HepG2 (cell line): ENCODE measurements around the gene VEZF1. TPM values are rescaled to one million over a fixed set of nuclear protein-coding genes. Genes with fewer than 3 reads are reported as not detected.

Experiments
- HNRNPK ChIP-seq: fragments of 200-400 bp; formaldehyde crosslinking; IDR thresholded peaks from 2 replicates; pipeline ENCODE4 v1.6.1; 2018; ENCODE audit warnings: low read length, low read depth, moderate library complexity, mild to moderate bottlenecking; ENCODE audit not compliant: poor library complexity, severe bottlenecking
- KLF11 ChIP-seq: IDR thresholded peaks from 2 replicates; pipeline ENCODE4 v1.6.1; 2016; ENCODE audit warnings: missing compliant biosample characterization
- PBX2 ChIP-seq: IDR thresholded peaks from 2 replicates; pipeline ENCODE4 v1.6.1; 2016; ENCODE audit warnings: control low read depth
- PRDM15 ChIP-seq: sonication (generic); formaldehyde crosslinking; IDR thresholded peaks from 2 replicates; pipeline ENCODE4 v1.4.0; 2020; ENCODE audit warnings: missing genetic modification reagents
- REXO4 ChIP-seq: sonication (generic); formaldehyde crosslinking; IDR thresholded peaks from 2 replicates; pipeline ENCODE4 v1.8.0; 2022; ENCODE audit warnings: missing genetic modification reagents, mild to moderate bottlenecking, borderline replicate concordance
- TRIM22 ChIP-seq: fragments of 450-650 bp; IDR thresholded peaks from 2 replicates; pipeline ENCODE4 v1.6.1; 2017
- ZBTB2 ChIP-seq: sonication (generic); formaldehyde crosslinking; IDR thresholded peaks from 2 replicates; pipeline ENCODE4 v1.8.0; 2022; ENCODE audit warnings: low read depth, missing genetic modification reagents
- ZBTB40 ChIP-seq, 2 experiments: fragments of 450-650 bp in 1 of 2; sonication (generic) in 1 of 2; formaldehyde crosslinking in 1 of 2; IDR thresholded peaks; 2 replicates each; pipeline versions ENCODE4 v1.6.1 to v1.8.0; 2016 to 2022; ENCODE audit warnings: antibody characterized with exemption in 1 of 2, mild to moderate bottlenecking in 1 of 2, missing genetic modification reagents in 1 of 2
- ZNF605 ChIP-seq: sonication (generic); formaldehyde crosslinking; IDR thresholded peaks from 2 replicates; pipeline ENCODE4 v1.8.0; 2022; ENCODE audit warnings: mild to moderate bottlenecking, missing genetic modification reagents
- ZNF709 ChIP-seq: sonication (generic); formaldehyde crosslinking; IDR thresholded peaks from 2 replicates; pipeline ENCODE4 v1.5.0; 2020; ENCODE audit warnings: mild to moderate bottlenecking, missing genetic modification reagents
- ZNF850 ChIP-seq: sonication (generic); formaldehyde crosslinking; conservative IDR thresholded peaks from 2 replicates; pipeline ENCODE4 v1.9.0; 2021; ENCODE audit warnings: mild to moderate bottlenecking, missing genetic modification reagents
- polyA plus RNA-seq, 8 experiments: library from polyadenylated mRNA; depleted of rRNA in 3 of 8; stranded (reverse) in 7 of 8; unstranded in 1 of 8; fragments of >200 nt; fragmentation: Illumina TruSeq in 4 of 8; extraction: Trizol in 4 of 8; gene quantifications; 2 replicates each; pipeline versions ENCODE4 v1.2.1 to v1.2.3, GENCODE V29; 2011 to 2016; ENCODE audit warnings: low read depth in 4 of 8, missing spikeins in 1 of 8, mixed read lengths in 1 of 8; ENCODE audit not compliant: insufficient read depth in 1 of 8
- total RNA-seq, 5 experiments: library from RNA; depleted of rRNA; stranded (reverse); fragments of >200 nt; fragmentation: Illumina TruSeq; extraction: Trizol; gene quantifications; 2 replicates each; pipeline ENCODE4 v1.2.3, GENCODE V29; 2016; ENCODE audit warnings: low read depth in 1 of 5

VEZF1 gene
- total and polyA plus RNA-seq, 2 of the 13 experiments (the other 11 are each of a cell fraction or from before 2014, with no cell fraction given), result 45.9 to 49.7 TPM

GRCh38 chr17:57946798-57947358 is 41.2 kb downstream of the VEZF1 start (continued):
- no peak for TF ChIP-seq ZBTB40 (IDR thresholded peaks at IDR 0.05)
- TF ChIP-seq ZBTB40 (CRISPR knock-in tag; IDR thresholded peaks at IDR 0.05), result no peak
- no peak for TF ChIP-seq ZBTB2 (CRISPR knock-in tag)
- TF ChIP-seq ZNF605 (CRISPR knock-in tag), result no peak
- TF ChIP-seq KLF11 (CRISPR knock-in tag), result 0 out of 2 replicates have a peak, but pooled peaks have one; percentile 33
- no peak for TF ChIP-seq ZNF850 (CRISPR knock-in tag)
- TF ChIP-seq HNRNPK, result no peak
- TF ChIP-seq REXO4, result no peak
- no peak for TF ChIP-seq ZNF709
- TF ChIP-seq TRIM22, result no peak
- no peak for TF ChIP-seq PBX2 (CRISPR knock-in tag)
- no peak for TF ChIP-seq PRDM15 (CRISPR knock-in tag)
